Spleen (tissue), 13 donors: ENCODE measurements around the gene SPA17. TPM values are rescaled to one million over a fixed set of nuclear protein-coding genes. Genes with fewer than 3 reads are reported as not detected.
A peak's percentile ranks its signal among the peaks of the same experiment; 100 is the strongest.

ENCODE experiments used
- DNase-seq: peaks from one replicate; pipeline ENCODE4 v3.0.0-alpha.2; 2020
- H3K27ac ChIP-seq, 8 donors: fragments of 200-600 bp; sonication (generic) in 7 of 8; 1 replicate in 4 of 8; 2 replicates in 4 of 8; pipeline versions ENCODE4 v1.5.0 to v1.8.0; 2016 to 2021; ENCODE audit warnings: inconsistent platforms in 4 of 8, mild to moderate bottlenecking in 4 of 8, moderate library complexity in 1 of 8
- H3K27me3 ChIP-seq, 7 donors: fragments of 200-600 bp; sonication (generic) in 6 of 7; replicated peaks in 1 of 7; 1 replicate in 4 of 7; 2 replicates in 3 of 7; pipeline versions ENCODE4 v1.5.0 to v1.8.0; 2016 to 2021; ENCODE audit warnings: inconsistent platforms in 3 of 7, mild to moderate bottlenecking in 1 of 7
- H3K36me3 ChIP-seq, 6 donors: fragments of 200-600 bp; sonication (generic) in 5 of 6; 1 replicate in 4 of 6; 2 replicates in 2 of 6; pipeline versions ENCODE4 v1.5.0 to v1.8.0; 2016 to 2021; ENCODE audit warnings: inconsistent platforms in 2 of 6
- H3K4me1 ChIP-seq, 6 donors: fragments of 200-600 bp; sonication (generic) in 5 of 6; 1 replicate in 3 of 6; 2 replicates in 3 of 6; pipeline versions ENCODE4 v1.5.0 to v1.8.0; 2016 to 2021; ENCODE audit warnings: inconsistent platforms in 3 of 6
- H3K4me3 ChIP-seq, 8 donors: fragments of 200-600 bp; sonication (generic) in 7 of 8; 1 replicate in 4 of 8; 2 replicates in 4 of 8; pipeline versions ENCODE4 v1.5.0 to v1.8.0; 2016 to 2021; ENCODE audit warnings: inconsistent platforms in 4 of 8, mild to moderate bottlenecking in 4 of 8, moderate library complexity in 2 of 8
- H3K9me3 ChIP-seq, 8 donors: fragments of 200-600 bp; sonication (generic) in 7 of 8; 1 replicate in 4 of 8; 2 replicates in 4 of 8; pipeline versions ENCODE4 v1.5.0 to v1.8.0; 2016 to 2021; ENCODE audit warnings: inconsistent platforms in 4 of 8
- POLR2A ChIP-seq, 3 donors: fragments of 450-650 bp; IDR thresholded peaks; one replicate each; pipeline ENCODE4 v1.5.1; 2017; ENCODE audit warnings: antibody characterized with exemption in 3 of 3, mild to moderate bottlenecking in 1 of 3
- POLR2AphosphoS5 ChIP-seq, 3 donors: sonication (generic); formaldehyde crosslinking; IDR thresholded peaks; one replicate each; pipeline ENCODE4 v1.5.1; 2017; ENCODE audit warnings: antibody characterized with exemption in 3 of 3
- WGBS, 5 donors: extraction: QIAGEN DNeasy Blood & Tissue Kit in 3 of 5; methylation state at CpG; one replicate each; pipeline versions ENCODE4 v1.1.5 to v1.1.7; 2013 to 2018; 5-methylcytosine and 5-hydroxymethylcytosine counted together
- intact Hi-C: fragments of 100-400 bp; cut with DNase I; formaldehyde crosslinking; loops from one replicate; pipeline ENCODE4 v1.15.0; 2023; ENCODE audit warnings: low total_unique reads
- long read RNA-seq, 2 donors: transcript quantifications; one replicate each; lab custom pipeline, GENCODE V29; 2026
- polyA plus RNA-seq, 3 donors: library from polyadenylated mRNA; stranded (reverse); fragments of 200-250 nt; gene quantifications; one replicate each; pipeline ENCODE4 v1.2.1, GENCODE V29; 2013
- total RNA-seq, 7 donors: library from RNA; depleted of rRNA in 3 of 7; stranded (reverse); fragments of >200 nt in 3 of 7; fragmentation: NEBNext Ultra II Directional in 4 of 7; extraction: Animal tissue kit (Norgen Biotek cat#: 25700) in 4 of 7; gene quantifications; one replicate each; pipeline versions ENCODE4 v1.1.0 to v1.2.1, GENCODE V29; 2016 to 2021
- TF ChIP-seq, protein P1 (sequence below), 11 experiments: fragments of 200-600 bp in 7 of 11; fragments of 450-650 bp in 4 of 11; sonication (generic) in 4 of 11; IDR thresholded peaks in 8 of 11; conservative IDR thresholded peaks in 3 of 11; 1 replicate in 7 of 11; 2 replicates in 4 of 11; pipeline versions ENCODE4 v1.4.0 to v1.8.0; 2016 to 2021; ENCODE audit warnings: antibody characterized with exemption in 11 of 11, inconsistent platforms in 4 of 11, mild to moderate bottlenecking in 1 of 11
- donor health status: healthy with polysubstance abuse.
- donor health status: DM: no; HTN: no; CAD: no; lungs with moderate emphysema.
- donor health status: DM: no; HTN: no; CAD: no.
- donor health status: Bipolar disorder and iron deficiency.
- donor health status: healthy.
- donor health status: DM: no; HTN: no; CAD: no.
- donor health status: DM: yes; HTN: yes; CAD: no.

Gene SPA17
- total RNA-seq (1 to 10 TPM in 5 of 7 donors, under 1 TPM in 2; 0.34 to 2.6 (median 1.6) TPM), polyA plus RNA-seq (1 to 10 TPM; 2.6 to 4.8 (median 3.6) TPM)
- long read RNA-seq, donor 1, full-length matches to known transcripts = 2 of 2 reads
- long read RNA-seq, donor 1, partial matches to known transcripts = 0 of 2 reads
- long read RNA-seq, donor 1, other reads (novel, unspliced or antisense) = 0 of 2 reads
- long read RNA-seq, donor 2, full-length matches to known transcripts = 6 of 6 reads
- long read RNA-seq, donor 2, partial matches to known transcripts = 0 of 6 reads
- long read RNA-seq, donor 2, other reads (novel, unspliced or antisense) = 0 of 6 reads

DNA sequence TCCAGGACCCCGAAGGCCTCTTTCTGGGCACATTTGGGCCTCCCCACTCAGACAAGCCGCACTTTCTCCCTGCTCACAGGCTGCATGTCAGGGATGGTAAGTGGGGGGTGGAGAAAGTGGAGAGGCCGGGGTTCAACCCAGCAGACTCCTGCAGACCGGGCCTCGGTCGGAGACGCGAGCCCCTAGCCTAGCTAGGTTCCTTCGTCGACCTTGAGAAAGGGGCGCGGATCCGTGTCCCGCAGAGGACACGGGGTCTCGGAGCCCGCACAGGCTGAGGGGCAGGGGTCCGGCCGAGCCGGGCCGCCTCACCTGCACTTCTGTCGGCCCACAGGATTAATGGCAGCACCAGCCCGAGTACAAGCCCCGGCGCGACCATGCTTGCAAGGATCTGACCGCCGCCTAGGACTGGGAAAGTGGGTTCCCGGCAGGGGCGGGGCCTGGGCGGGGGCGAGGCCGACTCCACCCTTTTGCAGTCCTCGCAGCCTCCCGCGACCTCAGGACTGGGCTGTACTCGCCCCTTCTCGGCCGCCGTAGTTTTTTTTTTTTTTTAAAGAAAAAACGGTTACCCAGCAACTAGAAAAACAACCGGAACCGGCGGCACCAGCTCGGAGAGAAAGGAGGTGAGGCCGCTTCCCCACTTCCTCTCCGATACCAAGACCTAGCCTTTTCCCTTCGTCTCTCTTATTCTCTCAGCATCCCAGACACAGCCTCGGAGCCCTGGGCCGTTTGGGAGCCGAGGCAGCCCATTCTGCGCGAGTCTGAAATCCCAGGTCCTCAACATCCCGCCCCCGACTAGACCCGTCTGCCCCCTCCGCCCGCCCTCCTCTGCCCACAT is at the start of gene SPA17, which contains the start of gene SIAE:
SPA17 (plus strand) TSS at position 572 of the 835 bp plus-strand sequence. CDS start 1,361 bp downstream, outside the sequence.
SIAE (minus strand) TSS at position 407 of the 835 bp plus-strand sequence; CDS start at position 376, 31 bp downstream.
- DNase-seq = peak; percentile 96
- peak within 1 kb of the TSS; percentile 69 to 88 (median 82) for H3K27ac ChIP-seq
- H3K4me1 ChIP-seq = peaks cover 9 to 73% (median 19%) of the 10 kb centered on the region in 6 donors
- no peaks in the 10 kb centered on the region for H3K36me3 ChIP-seq
- H3K4me3 ChIP-seq = peak within 1 kb of the TSS; percentile 55 to 79 (median 70)
- TF ChIP-seq, protein P1, sequence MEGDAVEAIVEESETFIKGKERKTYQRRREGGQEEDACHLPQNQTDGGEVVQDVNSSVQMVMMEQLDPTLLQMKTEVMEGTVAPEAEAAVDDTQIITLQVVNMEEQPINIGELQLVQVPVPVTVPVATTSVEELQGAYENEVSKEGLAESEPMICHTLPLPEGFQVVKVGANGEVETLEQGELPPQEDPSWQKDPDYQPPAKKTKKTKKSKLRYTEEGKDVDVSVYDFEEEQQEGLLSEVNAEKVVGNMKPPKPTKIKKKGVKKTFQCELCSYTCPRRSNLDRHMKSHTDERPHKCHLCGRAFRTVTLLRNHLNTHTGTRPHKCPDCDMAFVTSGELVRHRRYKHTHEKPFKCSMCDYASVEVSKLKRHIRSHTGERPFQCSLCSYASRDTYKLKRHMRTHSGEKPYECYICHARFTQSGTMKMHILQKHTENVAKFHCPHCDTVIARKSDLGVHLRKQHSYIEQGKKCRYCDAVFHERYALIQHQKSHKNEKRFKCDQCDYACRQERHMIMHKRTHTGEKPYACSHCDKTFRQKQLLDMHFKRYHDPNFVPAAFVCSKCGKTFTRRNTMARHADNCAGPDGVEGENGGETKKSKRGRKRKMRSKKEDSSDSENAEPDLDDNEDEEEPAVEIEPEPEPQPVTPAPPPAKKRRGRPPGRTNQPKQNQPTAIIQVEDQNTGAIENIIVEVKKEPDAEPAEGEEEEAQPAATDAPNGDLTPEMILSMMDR (IDR thresholded peaks at IDR 0.05 in 8 of 11, conservative IDR thresholded peaks at IDR 0.05 in 3 of 11) = no peak
- TF ChIP-seq POLR2AphosphoS5 (IDR thresholded peaks at IDR 0.05) = peak; percentile 70 to 88 (median 84)
- TF ChIP-seq POLR2A (IDR thresholded peaks at IDR 0.05) = peak in 1 of 3 donors; percentile 10
- 0 to 1% (median 1%) methylated on average over 49 to 58 of the region's 58 CpGs for WGBS, 5 donors
- intact Hi-C loops = loop anchor here (5.0 kb wide), 1 partner anchor 89 kb away; the partner anchor contains the start of gene ESAM
- H3K27me3 ChIP-seq = no peaks in the 10 kb centered on the region
- no peaks in the 10 kb centered on the region for H3K9me3 ChIP-seq

DNA sequence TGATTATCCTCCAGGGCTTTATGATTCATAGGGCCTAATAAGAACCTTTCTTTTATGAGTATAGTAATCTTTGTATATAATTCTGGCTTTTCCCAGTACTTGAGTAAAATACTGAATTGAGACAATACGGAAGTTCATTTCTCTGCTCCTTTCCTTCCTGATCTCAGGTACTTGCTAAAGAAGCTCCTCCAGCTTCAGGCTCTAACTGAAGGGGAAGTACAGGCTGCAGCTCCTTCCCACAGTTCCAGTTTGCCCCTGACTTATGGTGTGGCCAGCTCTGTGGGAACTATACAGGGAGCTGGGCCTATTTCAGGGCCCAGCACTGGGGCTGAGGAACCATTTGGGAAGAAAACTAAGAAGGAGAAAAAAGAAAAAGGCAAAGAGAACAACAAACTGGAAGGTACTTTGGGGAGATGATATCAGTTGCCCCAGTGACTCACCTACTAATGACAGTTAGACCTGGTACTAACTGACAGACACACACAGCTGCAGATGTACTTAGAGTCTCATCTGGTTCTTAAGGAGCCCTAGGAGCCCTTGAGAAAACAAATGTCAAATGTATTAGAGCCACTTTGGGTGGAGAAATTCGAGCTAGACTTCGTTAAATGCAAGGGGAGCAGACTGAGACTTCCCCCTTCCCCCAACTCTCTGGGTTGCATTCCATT is 48.1 kb upstream of the SPA17 start:
- 78 to 96% (median 92%) methylated on average over 3 of the region's 3 CpGs for WGBS, 5 donors
- intact Hi-C loops = no loop called here
- Histone ChIP-seq H3K27ac (no peak overlapping the region), H3K9me3 (no peaks in the 10 kb centered on the region), H3K36me3 (peaks cover 0 to 61% (median 41%) of the 10 kb centered on the region in 6 donors), H3K4me1 (peaks cover 16 to 60% (median 36%) of the 10 kb centered on the region in 6 donors), H3K27me3 (no peaks in the 10 kb centered on the region), H3K4me3 (no peak overlapping the region)
- TF ChIP-seq POLR2A (IDR thresholded peaks at IDR 0.05) = no peak
- TF ChIP-seq POLR2AphosphoS5 (IDR thresholded peaks at IDR 0.05) = no peak
- DNase-seq = no peak

DNA sequence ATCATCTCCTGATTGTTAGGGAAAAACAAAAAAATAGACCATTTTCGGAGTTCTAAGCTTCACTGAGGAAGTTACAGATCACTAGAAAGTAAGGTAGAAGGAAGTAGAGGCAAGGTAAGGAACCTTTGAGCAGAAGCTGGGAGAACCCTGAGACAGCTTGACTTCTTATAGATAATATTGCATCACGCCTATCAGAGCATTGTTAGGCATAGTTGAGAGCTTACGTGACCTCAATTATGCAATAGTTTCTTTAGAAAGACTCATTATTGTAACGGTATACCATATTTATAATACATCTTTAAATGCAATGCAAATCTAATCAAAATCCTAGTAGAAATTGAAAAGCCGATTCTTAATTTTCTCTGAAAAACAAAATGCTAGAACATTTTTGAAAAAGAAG is 46.2 kb upstream of the SPA17 start:
- Histone ChIP-seq H3K36me3 (peaks cover 0 to 80% (median 60%) of the 10 kb centered on the region in 6 donors), H3K27ac (no peak overlapping the region), H3K4me1 (peaks cover 16 to 50% (median 30%) of the 10 kb centered on the region in 6 donors), H3K27me3 (no peaks in the 10 kb centered on the region), H3K4me3 (no peak overlapping the region), H3K9me3 (no peaks in the 10 kb centered on the region)
- no peak for DNase-seq
- intact Hi-C loops = no loop called here
- TF ChIP-seq POLR2A (IDR thresholded peaks at IDR 0.05) (no peak), POLR2AphosphoS5 (IDR thresholded peaks at IDR 0.05) (no peak)
- TF ChIP-seq, protein P1 (IDR thresholded peaks at IDR 0.05 in 8 of 11, conservative IDR thresholded peaks at IDR 0.05 in 3 of 11) = no peak
- 59 to 86% (median 75%) methylated on average over 5 of the region's 5 CpGs for WGBS, 5 donors

DNA sequence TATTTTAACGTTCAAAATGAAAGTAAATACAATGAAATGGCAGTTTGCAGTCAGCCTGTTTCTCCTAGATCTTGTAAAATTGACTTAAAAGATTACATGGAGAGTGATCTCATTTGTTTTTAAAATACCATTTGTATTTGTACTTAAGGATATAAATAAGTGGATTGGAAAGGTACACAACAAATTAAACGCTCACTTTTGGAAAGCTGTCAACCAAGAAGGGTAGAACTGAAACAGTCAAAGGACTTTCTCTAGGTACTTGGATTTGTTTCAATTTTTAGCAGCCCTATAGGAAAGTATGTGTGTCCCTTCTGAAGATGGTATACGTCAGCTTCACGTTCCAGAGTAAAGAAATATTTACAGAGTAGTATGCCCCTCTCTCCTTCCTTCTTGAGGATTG is 43.7 kb upstream of the SPA17 start:
- WGBS, 5 donors = 93 to 96% (median 94%) methylated on average over 4 of the region's 4 CpGs
- intact Hi-C loops = no loop called here
- peaks cover 0 to 31% (median 13%) of the 10 kb centered on the region in 6 donors for H3K4me1 ChIP-seq
- no peaks in the 10 kb centered on the region for H3K9me3 ChIP-seq
- H3K27ac ChIP-seq = no peak overlapping the region
- DNase-seq = no peak
- no peak overlapping the region for H3K4me3 ChIP-seq
- TF ChIP-seq POLR2A (IDR thresholded peaks at IDR 0.05) (no peak), POLR2AphosphoS5 (IDR thresholded peaks at IDR 0.05) (no peak)
- TF ChIP-seq, protein P1 (IDR thresholded peaks at IDR 0.05 in 8 of 11, conservative IDR thresholded peaks at IDR 0.05 in 3 of 11) = no peak
- peaks cover 0 to 100% (median 82%) of the 10 kb centered on the region in 6 donors for H3K36me3 ChIP-seq
- no peaks in the 10 kb centered on the region for H3K27me3 ChIP-seq
